ENCODE measurements around the gene MIXL1.
"Not testable (repeated sequence)": the region's sequence is repeated elsewhere in the genome, so short reads cannot be mapped to it uniquely, and the experiment has no call there.

MIXL1 gene

GRCh38 chr1:226223157-226223785 lies at the start of gene MIXL1:
MIXL1 (plus strand) TSS chr1:226223664; CDS start chr1:226223682, 18 bp downstream.
- DNase-seq, result no peak

- no peak for DNase-seq
These were observed 46.6 kb upstream of the MIXL1 start for GRCh38 chr1:226176870-226177269.

GRCh38 chr1:226181996-226182714 lies 41.3 kb upstream of the MIXL1 start:
- no peak for DNase-seq

- DNase-seq, result no peak
These were observed 38.1 kb upstream of the MIXL1 start for GRCh38 chr1:226185141-226186036.

- peak; percentile 60 for DNase-seq
These were observed 37.1 kb upstream of the MIXL1 start, which contains the start of gene ACBD3 for GRCh38 chr1:226186124-226187018. ACBD3 (minus strand) TSS chr1:226186741; CDS start chr1:226186675, 66 bp downstream.

- DNase-seq, result no peak
These were observed 36.5 kb upstream of the MIXL1 start for GRCh38 chr1:226187019-226187322.

- no peak for DNase-seq
These were observed 36.1 kb upstream of the MIXL1 start for GRCh38 chr1:226187380-226187779.

GRCh38 chr1:226195144-226195543 lies 28.3 kb upstream of the MIXL1 start:
- no peak for DNase-seq

- DNase-seq, result no peak
These were observed 23.5 kb upstream of the MIXL1 start for GRCh38 chr1:226199971-226200370.

- no peak for DNase-seq
These were observed 22.4 kb upstream of the MIXL1 start for GRCh38 chr1:226201029-226201593.

- DNase-seq, result no peak
These were observed 21.2 kb upstream of the MIXL1 start for GRCh38 chr1:226202246-226202645.

GRCh38 chr1:226202666-226203065 lies 20.8 kb upstream of the MIXL1 start:
- DNase-seq, result not testable (repeated sequence)

- DNase-seq, result no peak
These were observed 20.2 kb upstream of the MIXL1 start for GRCh38 chr1:226203240-226203639.

- no peak for DNase-seq
These were observed 19.8 kb upstream of the MIXL1 start for GRCh38 chr1:226203655-226204054.

GRCh38 chr1:226204198-226204597 lies 19.3 kb upstream of the MIXL1 start:
- no peak for DNase-seq

- DNase-seq, result no peak
These were observed 16.4 kb upstream of the MIXL1 start for GRCh38 chr1:226207048-226207447.

- DNase-seq, result no peak
These were observed 14.0 kb upstream of the MIXL1 start for GRCh38 chr1:226209307-226210059.

- no peak for DNase-seq
These were observed 12.8 kb upstream of the MIXL1 start for GRCh38 chr1:226210571-226211176.

GRCh38 chr1:226211181-226211821 lies 12.2 kb upstream of the MIXL1 start:
- DNase-seq, result no peak

GRCh38 chr1:226212545-226212944 lies 10.9 kb upstream of the MIXL1 start:
- no peak for DNase-seq
